IMR-90 (cell line): ENCODE measurements around the gene NPY4R. TPM values are rescaled to one million over a fixed set of nuclear protein-coding genes. Genes with fewer than 3 reads are reported as not detected.
A peak's percentile ranks its signal among the peaks of the same experiment; 100 is the strongest.
"Not testable (repeated sequence)": the region's sequence is repeated elsewhere in the genome, so short reads cannot be mapped to it uniquely, and the experiment has no call there.

ENCODE experiments used
- ATAC-seq: fragments of 200-7000 bp; cut with Tn5 transposase; 2 replicates; pipeline ENCODE4 v1.9.1; 2020; ENCODE audit warnings: low read depth, mild to moderate bottlenecking, moderate library complexity
- BruUV-seq: library from RNA; stranded (reverse); fragments of 400-500 nt; replicated peaks from 2 replicates; lab custom pipeline; 2021; lab: Mats Ljungman, UMichigan
- CTCF ChIA-PET: fragments of 300-600 bp; formaldehyde crosslinking; extraction: SDS; loops from one replicate; lab custom pipeline; 2021; ENCODE audit warnings: antibody characterized with exemption; lab: Yijun Ruan, JAX
- POLR2A ChIA-PET: fragments of 300-600 bp; sonication (Branson Sonifier 250); formaldehyde crosslinking; loops from one replicate; lab custom pipeline; 2022; ENCODE audit warnings: antibody characterized with exemption; ENCODE audit not compliant: unreplicated experiment; lab: Charles Lee
- DNase-seq: peaks from one replicate; pipeline ENCODE4 v3.0.0; 2013
- H2AFZ ChIP-seq: replicated peaks from 2 replicates; pipeline ENCODE3; 2013; ENCODE audit warnings: low read length, mild to moderate bottlenecking; ENCODE audit not compliant: poor library complexity
- H2AK5ac ChIP-seq: 2 replicates; pipeline ENCODE4 v1.6.1; 2013; ENCODE audit warnings: low read depth, low read length, inconsistent platforms
- H2AK9ac ChIP-seq: replicated peaks from 2 replicates; pipeline ENCODE3; 2013; ENCODE audit warnings: mild to moderate bottlenecking, low read depth, low read length, moderate library complexity; ENCODE audit not compliant: poor library complexity
- H2BK120ac ChIP-seq: 2 replicates; pipeline ENCODE4 v1.6.1; 2013; ENCODE audit warnings: low read depth, low read length, inconsistent platforms
- H2BK15ac ChIP-seq: 3 replicates; pipeline ENCODE4 v1.6.1; 2013; ENCODE audit warnings: low read depth, low read length, inconsistent platforms
- H2BK20ac ChIP-seq: 2 replicates; pipeline ENCODE4 v1.6.1; 2013; ENCODE audit warnings: low read depth, mild to moderate bottlenecking, inconsistent platforms, low read length, moderate library complexity
- H2BK5ac ChIP-seq: 2 replicates; pipeline ENCODE4 v1.6.1; 2013; ENCODE audit warnings: mild to moderate bottlenecking, low read depth, low read length, inconsistent platforms; ENCODE audit not compliant: poor library complexity, severe bottlenecking
- H3K14ac ChIP-seq: replicated peaks from 2 replicates; pipeline ENCODE4 v1.6.1; 2013; ENCODE audit warnings: low read depth, low read length, inconsistent platforms
- H3K18ac ChIP-seq: 2 replicates; pipeline ENCODE4 v1.6.1; 2013; ENCODE audit warnings: low read depth, low read length, control low read depth
- H3K23ac ChIP-seq: 2 replicates; pipeline ENCODE4 v1.6.1; 2013; ENCODE audit warnings: low read depth, low read length, inconsistent platforms
- H3K27ac ChIP-seq: 2 replicates; pipeline ENCODE4 v1.5.1; 2013; ENCODE audit warnings: mild to moderate bottlenecking, control low read depth, low read length; ENCODE audit not compliant: insufficient read depth
- H3K27me3 ChIP-seq: 2 replicates; pipeline ENCODE4 v1.6.1; 2013; ENCODE audit warnings: low read length; ENCODE audit not compliant: control insufficient read depth, insufficient read depth
- H3K36me3 ChIP-seq: 2 replicates; pipeline ENCODE4 v1.6.1; 2013; ENCODE audit warnings: low read length, mixed read lengths; ENCODE audit not compliant: control insufficient read depth, insufficient read depth
- H3K4ac ChIP-seq: 2 replicates; pipeline ENCODE4 v1.6.1; 2013; ENCODE audit warnings: low read depth, low read length, inconsistent platforms
- H3K4me1 ChIP-seq: 2 replicates; pipeline ENCODE4 v1.6.1; 2013; ENCODE audit warnings: low read length, mixed read lengths; ENCODE audit not compliant: control insufficient read depth, insufficient read depth
- H3K4me2 ChIP-seq: 2 replicates; pipeline ENCODE4 v1.6.1; 2013; ENCODE audit warnings: low read depth, mild to moderate bottlenecking, control low read depth, low read length, moderate library complexity
- H3K4me3 ChIP-seq: 2 replicates; pipeline ENCODE4 v1.5.1; 2013; ENCODE audit warnings: low read depth, mild to moderate bottlenecking, control low read depth, low read length, moderate library complexity; ENCODE audit not compliant: insufficient read depth
- H3K56ac ChIP-seq: 2 replicates; pipeline ENCODE4 v1.6.1; 2013; ENCODE audit warnings: low read length, inconsistent platforms; ENCODE audit not compliant: insufficient read depth; ENCODE audit errors: extremely low read depth
- H3K79me1 ChIP-seq, 2 experiments: 2 replicates each; pipeline ENCODE4 v1.6.1; 2013; ENCODE audit warnings: low read length in 2 of 2, inconsistent platforms in 1 of 2, low read depth in 1 of 2
- H3K9ac ChIP-seq: 2 replicates; pipeline ENCODE4 v1.6.1; 2013; ENCODE audit warnings: low read depth, low read length, control low read depth
- H3K9me1 ChIP-seq: 2 replicates; pipeline ENCODE4 v1.6.1; 2013; ENCODE audit warnings: low read length, inconsistent platforms; ENCODE audit not compliant: insufficient read depth
- H3K9me3 ChIP-seq: 2 replicates; pipeline ENCODE4 v1.6.1; 2013; ENCODE audit warnings: low read length; ENCODE audit not compliant: control insufficient read depth, insufficient read depth
- H4K20me1 ChIP-seq: 2 replicates; pipeline ENCODE4 v1.6.1; 2013; ENCODE audit warnings: low read length, inconsistent platforms; ENCODE audit not compliant: insufficient read depth
- H4K5ac ChIP-seq: 2 replicates; pipeline ENCODE4 v1.6.1; 2013; ENCODE audit warnings: mild to moderate bottlenecking, low read depth, low read length, control low read depth
- H4K8ac ChIP-seq, 2 experiments: 2 replicates each; pipeline ENCODE4 v1.6.1; 2013; ENCODE audit warnings: low read depth in 2 of 2, low read length in 2 of 2, control low read depth in 1 of 2, inconsistent platforms in 1 of 2
- H4K91ac ChIP-seq: 2 replicates; pipeline ENCODE4 v1.6.1; 2013; ENCODE audit warnings: low read depth, low read length, inconsistent platforms; ENCODE audit not compliant: insufficient read depth
- FOS ChIP-seq: fragments of 150-350 bp; IDR thresholded peaks from 2 replicates; pipeline ENCODE4 v1.6.1; 2016; ENCODE audit warnings: low read depth, low read length
- WGBS, 2 experiments: methylation state at CpG; one replicate each; pipeline versions ENCODE4 v1.1.5 to v1.1.7; 2013; ENCODE audit warnings: missing lambda C conversion rate in 2 of 2; ENCODE audit not compliant: insufficient read length in 1 of 2; ENCODE audit errors: extremely low coverage in 2 of 2; 5-methylcytosine and 5-hydroxymethylcytosine counted together
- dilution Hi-C: fragments of 300-500 bp; cut with HindIII; formaldehyde crosslinking; loops from one replicate; pipeline ENCODE4 v1.14.3; 2018; ENCODE audit warnings: low sequenced_read_pairs; ENCODE audit not compliant: unreplicated experiment
- in situ Hi-C: fragments of 300-500 bp; cut with MboI; formaldehyde crosslinking; loops from 3 replicates; pipeline ENCODE4 v1.14.3; 2019; ENCODE audit warnings: low sequenced_read_pairs, inconsistent platforms, mixed read lengths
- intact Hi-C: fragments of 100-400 bp; cut with micrococcal nuclease; formaldehyde crosslinking; loops from 2 replicates; pipeline ENCODE4 v1.10.0; 2022
- polyA plus RNA-seq, 3 experiments: library from polyadenylated mRNA; depleted of rRNA; stranded (reverse); fragments of >200 nt; gene quantifications; 2 replicates each; pipeline ENCODE4 v1.2.3, GENCODE V29; 2012; ENCODE audit warnings: low replicate concordance in 1 of 3
- total RNA-seq: library from RNA; depleted of rRNA; stranded (reverse); fragments of >200 nt; gene quantifications from 2 replicates; pipeline ENCODE4 v1.2.3, GENCODE V29; 2012

Gene NPY4R
- total and polyA plus RNA-seq, 2 of the 4 experiments (the other 2 are of a cell fraction) = 0.56 to 1.1 TPM

DNA sequence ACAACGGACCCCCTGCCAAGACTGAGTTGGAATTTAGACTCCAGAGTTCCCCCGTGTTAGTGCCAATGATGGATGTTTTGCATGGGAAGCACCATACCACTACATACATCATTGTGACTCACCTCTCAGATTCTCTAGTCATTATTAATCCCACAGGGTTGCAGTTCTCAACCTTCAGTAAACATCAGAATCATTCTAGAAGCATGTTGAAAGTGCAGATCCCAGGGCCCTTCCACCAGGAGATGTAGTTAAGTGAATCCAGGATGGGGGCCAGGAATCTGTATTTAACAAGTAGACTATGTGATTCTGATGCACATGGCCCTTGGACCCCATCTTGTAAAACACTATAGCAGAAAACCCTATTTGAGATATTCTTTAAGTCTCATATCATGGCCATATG, 2.1 kb downstream of the NPY4R start:
- H2BK120ac ChIP-seq, H2AK5ac ChIP-seq, POLR2A ChIA-PET, H3K36me3 ChIP-seq, H2AFZ ChIP-seq, H4K8ac ChIP-seq, H4K5ac ChIP-seq, H3K27me3 ChIP-seq, in situ Hi-C loops, H4K20me1 ChIP-seq, H3K4me2 ChIP-seq, H2BK15ac ChIP-seq, H3K79me1 ChIP-seq, H3K18ac ChIP-seq, H3K4me3 ChIP-seq, H3K4me1 ChIP-seq, H3K4ac ChIP-seq, H3K9me1 ChIP-seq, H3K14ac ChIP-seq, H2BK20ac ChIP-seq, H3K9me3 ChIP-seq, H3K27ac ChIP-seq, intact Hi-C loops, CTCF ChIA-PET, H3K56ac ChIP-seq, H2AK9ac ChIP-seq, BruUV-seq, H3K9ac ChIP-seq, H3K23ac ChIP-seq, dilution Hi-C loops, H2BK5ac ChIP-seq, H4K91ac ChIP-seq: not testable (repeated sequence)
- peak; percentile 58; the same call in 1 of the 2 replicates for TF ChIP-seq FOS
- ATAC-seq (peak; percentile 75), DNase-seq (peak; percentile 77)
- WGBS, 2 experiments = no CpG with 5 or more reads among the region's 2 CpGs

DNA sequence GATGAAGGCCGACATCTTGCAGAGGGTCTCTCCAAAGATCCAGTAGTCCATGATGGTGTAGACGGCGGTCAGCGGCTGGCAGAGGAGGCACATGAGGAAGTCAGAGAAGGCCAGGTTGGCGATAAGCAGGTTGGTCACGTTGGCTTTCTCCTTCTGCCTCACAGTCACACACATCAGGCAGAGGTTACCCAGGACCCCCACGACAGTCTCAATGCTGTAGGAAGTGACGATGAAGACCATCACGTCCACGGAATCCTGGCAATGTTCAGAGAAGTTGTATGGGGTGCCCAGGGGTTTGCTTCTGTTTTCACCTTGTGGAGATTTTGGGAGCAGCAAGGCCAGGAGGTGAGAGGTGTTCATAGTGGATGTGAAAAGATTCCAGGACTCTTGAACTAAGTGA, 3.5 kb downstream of the NPY4R start:
- ATAC-seq, H2BK20ac ChIP-seq, H2BK15ac ChIP-seq, H3K4me2 ChIP-seq, H3K4ac ChIP-seq, H3K56ac ChIP-seq, H3K27me3 ChIP-seq, H2AK9ac ChIP-seq, H3K4me1 ChIP-seq, intact Hi-C loops, H3K23ac ChIP-seq, H2AFZ ChIP-seq, H4K8ac ChIP-seq, H3K9me3 ChIP-seq, in situ Hi-C loops, H2BK5ac ChIP-seq, H3K9me1 ChIP-seq, BruUV-seq, H4K5ac ChIP-seq, POLR2A ChIA-PET, CTCF ChIA-PET, H4K20me1 ChIP-seq, dilution Hi-C loops, H3K14ac ChIP-seq, H3K36me3 ChIP-seq, H3K79me1 ChIP-seq, H4K91ac ChIP-seq, H3K9ac ChIP-seq, H2AK5ac ChIP-seq, H3K4me3 ChIP-seq, H3K27ac ChIP-seq, H2BK120ac ChIP-seq, DNase-seq, H3K18ac ChIP-seq: not testable (repeated sequence)
- WGBS, 2 experiments = no CpG with 5 or more reads among the region's 10 CpGs
